C4-2B (cell line): Measurements from ENCODE around the gene TPCN2.

Source experiments
- ZFX ChIP-seq: fragments of 450-650 bp; IDR thresholded peaks from 2 replicates; pipeline ENCODE4 v1.6.1; 2017
- TF ChIP-seq, protein P1 (sequence below): fragments of 450-650 bp; conservative IDR thresholded peaks from 2 replicates; pipeline ENCODE4 v1.5.1; 2017; ENCODE audit warnings: mild to moderate bottlenecking

DNA sequence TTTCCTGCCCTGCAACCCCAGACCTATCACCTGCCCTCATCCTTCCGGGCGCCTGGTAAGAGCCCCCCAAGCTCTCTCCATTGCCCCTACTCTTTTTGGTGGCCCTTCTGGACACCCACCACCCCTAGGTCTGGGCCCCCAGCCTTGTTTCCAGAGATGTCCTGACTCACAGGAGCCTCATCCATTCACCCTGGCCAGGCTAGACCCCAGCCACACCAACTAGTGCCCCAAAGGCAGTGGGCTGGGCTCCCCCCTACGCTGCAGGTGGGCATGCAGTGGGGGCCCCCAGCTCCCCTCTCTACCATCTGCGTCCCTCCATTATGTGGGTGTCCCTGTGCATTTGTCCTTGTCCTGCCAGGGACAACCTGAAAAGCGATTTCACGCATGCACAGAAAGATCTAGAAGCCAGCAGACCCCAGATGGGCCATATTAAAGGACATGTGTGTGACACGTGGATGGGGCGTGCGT lies 37.1 kb upstream of the TPCN2 start:
- TF ChIP-seq, protein P1, sequence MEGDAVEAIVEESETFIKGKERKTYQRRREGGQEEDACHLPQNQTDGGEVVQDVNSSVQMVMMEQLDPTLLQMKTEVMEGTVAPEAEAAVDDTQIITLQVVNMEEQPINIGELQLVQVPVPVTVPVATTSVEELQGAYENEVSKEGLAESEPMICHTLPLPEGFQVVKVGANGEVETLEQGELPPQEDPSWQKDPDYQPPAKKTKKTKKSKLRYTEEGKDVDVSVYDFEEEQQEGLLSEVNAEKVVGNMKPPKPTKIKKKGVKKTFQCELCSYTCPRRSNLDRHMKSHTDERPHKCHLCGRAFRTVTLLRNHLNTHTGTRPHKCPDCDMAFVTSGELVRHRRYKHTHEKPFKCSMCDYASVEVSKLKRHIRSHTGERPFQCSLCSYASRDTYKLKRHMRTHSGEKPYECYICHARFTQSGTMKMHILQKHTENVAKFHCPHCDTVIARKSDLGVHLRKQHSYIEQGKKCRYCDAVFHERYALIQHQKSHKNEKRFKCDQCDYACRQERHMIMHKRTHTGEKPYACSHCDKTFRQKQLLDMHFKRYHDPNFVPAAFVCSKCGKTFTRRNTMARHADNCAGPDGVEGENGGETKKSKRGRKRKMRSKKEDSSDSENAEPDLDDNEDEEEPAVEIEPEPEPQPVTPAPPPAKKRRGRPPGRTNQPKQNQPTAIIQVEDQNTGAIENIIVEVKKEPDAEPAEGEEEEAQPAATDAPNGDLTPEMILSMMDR, result no peak
- no peak for TF ChIP-seq ZFX
